Measurements from ENCODE around the gene RUBCN.
"Not testable (repeated sequence)": the region's sequence is repeated elsewhere in the genome, so short reads cannot be mapped to it uniquely, and the experiment has no call there.

RUBCN gene

DNA sequence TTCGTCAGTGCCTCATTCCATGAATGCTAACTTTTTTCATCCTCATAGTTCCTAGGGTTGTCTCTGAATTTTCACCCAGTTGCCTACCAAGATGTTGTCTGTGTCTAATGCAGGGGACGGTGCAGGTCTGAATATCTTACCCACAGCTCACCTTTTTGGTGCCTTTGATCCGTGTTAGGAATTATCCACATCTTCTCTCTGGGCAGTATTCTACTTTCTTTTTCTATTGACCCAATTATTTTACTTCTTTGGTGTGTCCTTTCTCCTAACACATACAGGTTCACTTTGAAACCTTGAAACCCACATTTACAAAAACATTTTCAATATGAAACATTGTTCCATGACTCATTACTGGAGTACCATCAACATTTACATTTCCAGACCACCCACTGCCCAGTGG lies 80.6 kb downstream of the RUBCN start:
- DNase-seq, result not testable (repeated sequence)

DNA sequence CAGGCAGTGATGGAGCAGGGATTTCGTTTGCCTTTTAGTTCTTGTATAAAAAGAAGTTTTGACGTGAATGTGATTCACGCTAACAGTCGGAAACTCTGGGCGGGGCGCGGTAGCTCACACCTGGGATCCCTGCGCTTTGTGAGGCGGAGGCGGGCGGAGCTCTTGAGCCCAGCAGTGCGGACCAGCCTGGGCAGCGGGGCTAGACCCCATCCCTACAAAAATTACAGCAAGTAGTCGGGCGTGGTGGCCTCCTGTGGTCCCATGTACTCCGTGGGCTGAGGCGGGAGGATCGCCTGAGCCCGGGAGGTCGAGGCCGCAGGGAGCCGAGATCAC lies 81.7 kb downstream of the RUBCN start:
- DNase-seq, result not testable (repeated sequence)

DNA sequence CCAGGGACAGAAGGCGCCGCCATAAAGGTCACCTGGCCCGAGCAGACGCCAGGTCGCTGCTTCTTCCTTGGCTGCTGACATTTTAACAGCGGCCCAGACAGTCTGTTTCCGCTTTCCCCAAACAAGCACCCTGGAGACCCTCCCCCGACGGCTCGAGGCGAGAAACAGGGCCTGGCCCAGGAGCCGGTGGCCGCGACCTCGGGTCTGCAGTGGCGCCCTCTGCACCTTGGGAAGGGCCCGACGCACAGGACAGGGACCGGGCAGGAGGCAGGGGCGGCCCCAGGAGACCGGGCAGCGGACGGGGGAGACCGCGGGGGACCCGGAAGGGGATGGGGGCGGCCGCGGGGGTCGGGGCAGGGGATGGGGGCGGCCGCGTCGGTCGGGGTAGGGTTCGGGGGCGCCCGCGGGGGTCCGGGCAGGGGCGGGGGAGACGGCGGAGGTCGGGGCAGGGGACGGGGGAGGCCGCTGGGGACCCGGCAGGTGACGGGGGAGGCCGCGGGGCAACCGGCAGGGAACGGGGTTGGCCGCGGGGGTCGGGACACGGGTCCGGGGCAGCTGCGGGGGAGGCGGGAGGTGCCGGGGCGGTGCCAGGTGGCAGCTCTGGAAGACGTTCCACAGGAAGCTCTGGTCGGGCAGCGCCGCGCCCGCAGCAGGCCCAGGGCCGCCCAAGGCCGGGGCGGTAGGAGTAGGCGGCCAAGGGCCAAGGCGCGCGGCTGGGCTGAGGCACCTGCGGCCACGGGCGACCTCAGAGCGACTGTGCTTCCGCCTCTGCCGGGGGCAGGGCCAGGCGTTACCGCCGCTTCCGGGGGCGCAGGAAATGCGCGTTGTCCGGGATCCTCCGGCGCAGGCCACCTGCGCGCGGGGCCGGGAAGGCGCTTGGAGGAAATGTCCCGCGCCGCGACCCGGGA lies 82.4 kb downstream of the RUBCN start:
- DNase-seq, result peak in 1 of 2 donors; percentile 36

DNA sequence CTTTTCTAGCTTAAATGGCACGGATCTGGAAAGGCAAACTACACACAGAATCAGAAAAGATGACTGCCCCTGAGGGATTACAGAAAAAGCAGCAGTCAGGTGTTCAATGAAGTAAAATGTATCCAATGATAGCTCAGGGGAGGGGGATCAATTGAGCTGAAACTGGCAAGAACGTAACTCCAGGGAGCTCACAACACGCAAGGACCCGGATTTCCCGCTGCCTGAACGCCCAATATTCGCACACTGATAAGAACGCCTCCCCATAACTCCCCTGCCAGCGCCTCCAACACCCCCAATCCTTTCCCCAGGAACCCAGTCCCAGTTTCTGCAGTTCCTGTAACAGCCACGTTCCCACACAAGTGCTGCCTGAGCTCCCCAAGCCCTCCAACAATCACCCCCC lies 83.8 kb downstream of the RUBCN start:
- not testable (repeated sequence) for DNase-seq

DNA sequence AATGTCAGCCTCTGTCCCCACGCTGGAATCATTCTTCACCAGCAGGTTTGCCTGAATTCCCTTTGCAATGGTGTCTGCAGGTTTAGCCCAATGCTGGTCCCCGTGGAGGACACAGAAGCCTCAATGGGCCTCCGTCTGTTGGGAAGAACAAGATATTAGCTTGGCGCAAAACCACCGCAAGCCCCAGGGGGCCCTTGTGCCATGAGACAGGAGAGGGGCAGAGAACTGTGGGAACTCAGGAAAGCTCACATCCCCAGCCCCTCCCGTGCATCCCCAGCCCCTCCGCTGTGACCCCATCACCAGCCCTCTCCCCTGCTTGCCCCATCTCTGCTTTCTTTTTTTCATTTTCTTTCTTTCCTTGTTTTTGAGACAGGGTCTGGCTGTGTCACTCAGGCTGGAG lies 89.1 kb downstream of the RUBCN start:
- not testable (repeated sequence) for DNase-seq

DNA sequence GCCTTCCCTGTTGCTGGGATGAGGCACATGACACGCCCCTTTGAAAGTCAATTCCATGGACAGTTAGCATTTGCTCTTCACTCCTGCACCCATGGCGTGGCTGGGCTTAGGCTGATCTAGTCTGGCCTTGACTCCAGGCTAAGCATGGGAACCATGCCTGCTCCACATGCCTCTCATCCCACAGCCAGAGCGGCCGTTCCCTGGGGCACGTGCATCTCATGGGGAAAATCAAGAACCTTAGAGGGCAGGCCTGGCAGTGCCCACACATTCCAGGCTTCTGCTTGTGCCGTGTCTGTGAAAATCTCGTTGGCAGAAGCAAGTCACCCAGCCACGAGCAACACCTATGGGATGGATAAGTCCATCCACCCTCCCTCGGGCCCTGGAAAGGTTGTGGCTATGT lies 89.5 kb downstream of the RUBCN start:
- DNase-seq, result not testable (repeated sequence)

DNA sequence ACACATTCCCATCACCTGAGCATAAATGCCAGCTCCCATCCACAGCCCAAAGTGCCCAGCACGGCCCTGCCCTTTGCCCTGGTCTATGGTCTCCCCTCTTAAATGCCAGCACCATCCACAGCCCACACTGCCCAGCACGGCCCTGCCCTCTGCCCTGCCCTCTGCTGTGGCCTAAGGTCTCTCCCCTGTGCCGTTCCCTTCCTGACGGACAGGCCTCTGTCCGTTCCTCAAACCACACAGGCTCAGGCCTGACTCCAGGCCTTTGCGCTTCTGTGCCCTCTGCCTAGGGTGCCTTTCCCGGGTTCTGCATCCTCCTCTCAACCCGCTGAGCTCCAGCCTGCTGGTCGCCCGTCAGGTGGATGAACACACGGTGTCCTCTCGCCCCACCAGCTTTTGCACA lies 90.4 kb downstream of the RUBCN start:
- not testable (repeated sequence) for DNase-seq

DNA sequence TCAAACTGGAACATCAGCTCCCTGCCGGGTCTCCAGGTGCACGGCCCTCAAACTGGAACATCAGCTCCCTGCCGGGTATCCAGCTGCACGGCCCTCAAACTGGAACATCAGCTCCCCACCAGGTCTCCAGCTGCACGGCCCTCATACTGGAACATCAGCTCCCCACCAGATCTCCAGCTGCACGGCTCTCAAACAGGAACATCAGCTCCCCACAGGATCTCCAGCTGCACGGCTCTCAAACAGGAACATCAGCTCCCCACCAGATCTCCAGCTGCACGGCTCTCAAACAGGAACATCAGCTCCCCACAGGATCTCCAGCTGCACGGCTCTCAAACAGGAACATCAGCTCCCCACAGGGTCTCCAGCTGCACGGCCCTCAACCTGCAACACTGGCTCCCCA lies 99.1 kb downstream of the RUBCN start:
- DNase-seq, result not testable (repeated sequence)

DNA sequence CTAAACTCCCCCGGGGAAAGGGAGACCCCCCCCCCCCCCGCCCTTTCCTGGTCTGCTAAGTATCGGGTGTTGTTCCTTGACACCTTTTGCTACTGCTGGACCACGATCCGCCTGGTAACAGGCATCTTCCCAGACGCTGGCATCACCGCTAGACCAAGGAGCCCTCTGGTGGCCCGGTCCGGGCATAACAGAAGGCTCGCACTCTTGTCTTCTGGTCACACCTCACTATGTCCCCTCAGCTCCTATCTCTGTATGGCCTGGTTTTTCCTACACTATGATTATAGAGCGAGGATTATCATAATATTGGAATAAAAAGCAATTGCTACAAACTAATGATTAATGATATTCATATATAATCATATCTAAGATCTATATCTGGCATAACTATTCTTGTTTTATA lies 104.7 kb downstream of the RUBCN start:
- not testable (repeated sequence) for DNase-seq

DNA sequence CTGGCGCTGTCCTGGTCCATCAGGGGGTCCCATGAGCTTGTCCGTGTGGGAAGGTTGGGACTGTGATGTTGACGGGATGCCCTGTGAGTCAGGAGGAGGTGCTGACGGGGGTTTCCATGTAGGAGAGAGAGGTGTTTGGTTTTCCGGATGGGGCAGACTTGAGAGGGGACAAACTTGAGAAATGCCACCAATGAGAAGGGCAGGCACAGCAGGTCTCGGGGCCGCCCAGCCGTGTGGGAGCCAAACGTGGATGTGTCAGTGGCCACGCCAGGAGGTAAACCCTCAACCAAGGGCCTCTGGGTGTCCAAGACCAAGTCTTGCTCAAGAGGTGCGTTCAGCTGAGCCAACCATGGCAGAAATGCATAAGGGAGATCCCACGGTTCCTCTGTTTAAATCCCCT lies 105.9 kb downstream of the RUBCN start:
- not testable (repeated sequence) for DNase-seq

DNA sequence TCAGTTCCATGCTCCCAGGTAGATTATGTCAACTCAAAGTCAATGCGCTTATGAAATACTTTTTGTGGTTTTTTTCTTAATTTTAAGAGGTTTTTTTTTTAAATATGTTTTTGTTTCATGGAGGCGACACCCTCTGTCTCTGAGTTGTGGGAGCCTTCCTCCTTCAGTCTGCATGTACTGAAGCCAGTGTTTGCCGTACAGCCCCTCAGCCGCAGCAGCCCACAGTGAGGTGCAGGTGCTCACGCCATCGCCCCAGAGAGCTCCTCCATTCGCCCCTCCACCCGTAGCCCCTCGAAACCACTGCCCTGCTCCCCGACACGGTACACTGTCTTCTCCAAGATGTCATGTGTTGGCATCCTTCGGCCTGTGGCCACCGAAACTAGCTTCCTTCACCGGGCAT lies 107.4 kb downstream of the RUBCN start:
- not testable (repeated sequence) for DNase-seq

DNA sequence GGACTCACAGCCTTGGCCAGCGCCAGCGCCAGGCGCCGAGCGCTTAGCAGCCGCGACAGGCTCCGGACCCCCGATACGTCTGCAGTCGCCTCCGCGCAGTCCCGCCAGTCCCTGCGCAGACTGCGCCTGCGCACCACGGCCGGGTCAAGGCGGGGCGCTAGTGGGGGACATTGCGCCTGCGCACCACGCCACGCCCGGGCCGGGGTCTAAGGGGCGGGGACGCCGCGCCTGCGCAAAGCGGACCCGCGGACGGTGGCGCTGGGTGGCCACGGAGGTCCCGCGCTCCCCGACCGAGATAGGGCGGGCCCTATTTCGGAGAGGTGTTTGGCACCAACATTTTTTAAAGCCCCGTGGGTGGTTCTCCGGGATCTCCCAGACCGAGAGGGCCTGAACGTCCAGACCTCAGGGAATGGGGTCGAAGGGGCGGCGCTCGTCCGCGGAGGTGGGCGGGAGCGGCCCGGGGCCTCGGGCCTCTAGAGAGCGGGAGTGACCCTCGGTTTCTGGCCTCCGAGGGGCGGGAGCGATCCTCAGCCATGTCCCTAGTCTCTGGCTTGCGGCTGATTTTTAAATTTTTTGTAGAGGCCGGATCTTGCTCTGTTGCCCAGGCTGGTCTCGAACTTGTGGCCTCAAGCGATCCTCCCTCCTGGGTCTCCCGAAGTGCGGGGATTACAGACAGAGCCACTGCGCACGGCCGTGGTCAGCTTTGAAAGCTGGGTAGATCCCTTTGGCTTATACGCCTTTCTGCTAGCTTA lies 108.8 kb downstream of the RUBCN start:
- peak; percentile 91 for DNase-seq

DNA sequence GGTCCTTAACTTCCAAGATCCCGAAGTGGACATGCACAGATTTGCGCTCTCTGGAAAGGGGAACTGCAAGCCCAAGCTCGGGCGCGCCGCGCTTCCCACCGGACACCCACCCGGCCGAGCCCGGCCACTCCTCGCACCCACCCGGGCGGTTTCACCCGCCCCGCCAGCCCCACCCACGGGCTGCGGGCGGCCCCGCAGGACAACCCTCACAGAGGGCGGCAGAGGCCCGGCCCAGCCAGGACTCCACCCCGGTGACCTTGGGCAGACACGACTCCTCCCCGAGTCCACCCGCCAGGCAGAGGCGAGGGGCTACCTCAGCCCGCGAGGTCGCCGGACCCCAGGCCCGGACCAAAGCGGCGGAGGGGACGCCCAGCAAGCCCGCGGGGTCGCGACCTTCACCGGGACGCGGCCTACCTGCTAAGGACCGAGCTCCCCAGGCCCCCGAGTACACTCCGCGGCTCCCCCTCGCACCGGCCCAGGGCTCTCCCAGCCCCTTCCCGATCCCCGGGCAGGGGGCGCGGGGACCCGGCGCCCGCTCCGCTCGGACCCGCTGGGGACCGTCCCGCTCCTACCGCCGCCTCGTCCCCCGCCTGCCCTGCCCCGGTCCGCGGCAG lies 109.4 kb downstream of the RUBCN start:
- not testable (repeated sequence) for DNase-seq

DNA sequence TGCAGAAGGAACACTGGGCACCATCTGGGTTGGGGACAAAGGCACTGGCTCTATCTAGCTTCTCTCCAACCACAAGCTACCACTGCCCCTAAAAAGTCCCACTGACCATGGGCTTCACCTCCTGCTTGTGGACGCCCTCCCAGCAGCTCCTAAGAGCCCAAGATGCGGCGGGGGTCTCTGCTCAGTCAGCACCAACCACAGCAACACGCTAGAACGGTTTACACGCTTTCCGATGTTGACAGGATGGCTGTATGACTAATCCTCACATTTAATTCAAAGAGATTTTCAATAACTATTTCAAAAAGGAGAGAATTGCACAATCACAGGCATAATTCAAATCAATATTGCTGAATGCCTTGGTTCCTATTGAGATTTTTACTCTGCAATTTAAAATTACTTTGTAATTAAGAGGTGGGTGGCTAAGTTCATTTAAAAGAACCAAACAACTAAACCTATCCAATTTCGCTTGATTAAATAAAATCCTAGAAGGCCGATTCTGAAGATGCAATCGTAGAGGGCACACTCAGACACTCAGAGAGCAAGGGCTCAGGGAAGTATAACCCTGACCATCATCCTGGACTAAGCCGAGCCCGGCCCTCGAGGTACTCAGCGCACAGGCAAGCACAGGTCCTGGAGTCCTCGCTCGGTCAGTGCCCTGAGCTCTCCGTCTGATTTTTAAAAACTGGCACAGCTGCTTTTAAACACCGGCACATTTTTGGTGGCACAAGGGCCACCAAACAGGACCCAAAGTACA lies 110.1 kb downstream of the RUBCN start:
- DNase-seq, result not testable (repeated sequence)

DNA sequence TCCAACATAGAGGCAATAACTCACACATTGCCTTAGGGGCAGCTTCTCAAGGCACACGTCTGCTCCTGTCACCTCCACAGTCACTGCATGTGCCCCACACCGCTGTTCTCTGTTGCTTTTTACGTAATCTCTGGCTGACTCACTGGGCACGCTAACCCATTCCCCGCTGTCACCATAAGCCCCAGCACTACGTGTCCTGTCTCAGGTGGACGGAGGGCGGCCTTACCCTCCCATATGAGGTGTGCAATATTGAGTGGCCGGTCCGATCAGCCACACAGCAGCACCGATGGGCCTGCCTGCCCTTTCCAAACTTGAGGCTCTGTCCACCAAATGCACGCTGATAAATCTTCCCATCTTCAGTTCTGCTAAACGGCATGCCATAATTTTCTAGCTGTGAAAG lies 115.2 kb downstream of the RUBCN start:
- not testable (repeated sequence) for DNase-seq
